Forelimb muscle (tissue), 1 donor: ENCODE results near the gene CENPA. TPM values are rescaled to one million over a fixed set of nuclear protein-coding genes. Genes with fewer than 3 reads are reported as not detected.
"Not testable (repeated sequence)": the region's sequence is repeated elsewhere in the genome, so short reads cannot be mapped to it uniquely, and the experiment has no call there.

Experiments used
- DNase-seq: peaks from one replicate; pipeline ENCODE4 v3.0.0-alpha.2; 2013; ENCODE audit warnings: low read depth
- polyA plus RNA-seq: library from polyadenylated mRNA; unstranded; fragments of 120-200 nt; gene quantifications from one replicate; pipeline ENCODE4 v1.2.1, GENCODE V29; 2013; ENCODE audit not compliant: insufficient read length

The CENPA gene
- polyA plus RNA-seq = 3.5 TPM

DNA sequence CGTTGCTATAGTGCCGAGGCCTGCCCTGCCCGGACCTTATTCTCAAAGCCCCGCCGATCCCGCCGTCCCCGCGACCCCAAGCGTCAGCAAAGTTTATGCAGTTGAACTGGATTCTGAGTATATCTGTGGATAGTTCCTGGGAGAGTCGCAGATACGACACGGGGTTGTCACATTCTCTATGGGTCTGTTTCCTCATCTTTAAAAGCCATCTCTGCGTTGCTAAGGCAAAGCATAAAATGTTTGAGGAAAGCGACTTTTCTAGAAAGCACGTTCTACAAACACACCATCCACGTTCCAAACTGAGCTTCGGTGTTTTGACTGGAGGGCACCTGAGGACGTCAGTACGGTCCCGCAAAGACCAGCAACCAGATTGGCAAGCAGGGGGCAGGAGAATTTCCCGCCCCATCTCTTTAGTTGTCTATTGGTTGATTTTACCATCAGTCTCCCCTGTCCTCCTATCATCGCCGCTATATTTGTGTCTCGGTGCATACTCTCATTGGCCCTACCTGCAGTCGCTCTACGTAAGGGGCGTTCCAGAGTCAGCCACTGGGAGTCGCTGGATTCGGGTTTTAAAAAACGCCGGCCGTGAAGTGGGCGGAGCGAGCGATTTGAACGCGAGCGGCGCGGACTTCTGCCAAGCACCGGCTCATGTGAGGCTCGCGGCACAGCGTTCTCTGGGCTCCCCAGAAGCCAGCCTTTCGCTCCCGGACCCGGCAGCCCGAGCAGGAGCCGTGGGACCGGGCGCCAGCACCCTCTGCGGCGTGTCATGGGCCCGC lies at the start of gene CENPA:
TSS of gene CENPA (plus strand) at position 626 of the 776 bp plus-strand sequence. CDS start at position 767, 141 bp downstream.
- DNase-seq = peak; percentile 99

DNA sequence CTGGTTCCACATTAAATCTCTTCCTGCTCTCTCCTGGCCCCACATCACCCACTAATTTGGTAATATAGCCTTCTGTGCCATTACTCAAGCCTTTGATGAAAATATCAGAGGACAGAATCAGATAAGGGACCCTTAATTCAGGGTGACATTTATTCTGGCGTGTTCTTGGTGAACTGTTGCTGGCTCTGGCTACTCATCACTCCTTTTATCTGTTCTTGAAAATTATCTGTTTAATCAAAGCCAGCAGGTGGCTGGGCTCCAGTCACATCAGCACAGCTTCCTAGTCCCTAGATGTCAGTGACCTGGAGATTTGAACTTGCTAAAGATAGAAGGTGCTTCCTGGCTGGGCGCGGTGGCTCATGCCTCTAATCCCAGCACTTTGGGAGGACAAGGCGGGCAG lies 48.6 kb upstream of the CENPA start:
- no peak for DNase-seq

DNA sequence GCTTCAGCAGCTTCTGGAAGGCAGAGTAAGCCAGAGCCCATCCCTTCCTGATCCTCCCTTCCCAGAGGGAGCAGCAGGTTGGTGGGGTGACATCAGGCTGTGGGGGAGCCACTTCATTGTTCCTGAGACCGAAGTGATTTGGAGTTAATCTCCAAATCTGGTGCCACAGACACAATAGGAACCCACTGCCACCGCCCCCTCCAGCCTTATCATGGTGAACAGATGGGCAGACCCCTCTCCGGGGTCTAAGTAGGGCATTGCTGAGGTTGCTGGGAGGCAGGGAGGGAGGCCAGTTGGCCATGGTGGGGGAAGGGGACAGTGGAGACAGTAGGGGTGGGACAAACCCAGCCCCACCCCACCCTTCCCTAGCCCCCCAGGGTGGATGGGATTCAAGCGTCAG lies 47.4 kb upstream of the CENPA start:
- no peak for DNase-seq

DNA sequence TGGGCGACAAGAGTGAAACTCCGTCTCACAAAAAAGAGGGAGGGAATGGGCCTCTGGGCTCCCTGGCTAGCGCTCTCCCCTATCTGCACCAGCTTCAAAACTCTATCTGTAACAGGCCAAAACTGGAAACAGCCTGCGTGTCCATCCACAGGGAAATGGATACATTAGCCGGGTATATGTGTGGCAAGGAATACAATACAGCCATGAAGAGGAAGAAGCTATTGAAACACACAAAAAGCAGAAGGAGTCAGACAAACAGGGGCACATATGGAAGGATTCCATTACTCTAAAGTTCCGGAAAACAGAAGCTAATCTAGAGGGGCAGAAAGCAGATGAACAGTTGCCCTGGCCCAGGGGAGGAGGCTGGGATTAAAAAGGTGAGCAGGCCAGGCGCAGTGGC lies 46.3 kb upstream of the CENPA start:
- DNase-seq = no peak

DNA sequence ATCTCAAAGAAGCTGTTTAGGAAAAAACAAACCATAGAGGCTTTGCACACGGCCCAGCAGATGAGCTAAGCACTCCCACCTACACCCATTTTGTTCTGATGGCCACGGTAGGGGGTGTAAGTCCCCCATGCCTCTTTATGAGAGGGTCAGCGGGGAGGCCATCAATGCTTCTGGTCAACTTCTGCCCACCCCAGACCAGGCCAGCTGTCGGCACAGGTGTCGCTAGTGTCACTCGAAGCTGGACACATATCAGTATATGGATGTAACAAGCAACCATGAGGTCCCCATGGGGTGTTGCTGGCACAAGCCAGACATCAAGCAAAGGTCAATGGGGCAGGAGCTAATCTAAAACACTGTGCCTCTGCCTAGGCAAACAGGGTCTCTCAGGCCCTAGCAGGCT lies 45.5 kb upstream of the CENPA start:
- DNase-seq = no peak

DNA sequence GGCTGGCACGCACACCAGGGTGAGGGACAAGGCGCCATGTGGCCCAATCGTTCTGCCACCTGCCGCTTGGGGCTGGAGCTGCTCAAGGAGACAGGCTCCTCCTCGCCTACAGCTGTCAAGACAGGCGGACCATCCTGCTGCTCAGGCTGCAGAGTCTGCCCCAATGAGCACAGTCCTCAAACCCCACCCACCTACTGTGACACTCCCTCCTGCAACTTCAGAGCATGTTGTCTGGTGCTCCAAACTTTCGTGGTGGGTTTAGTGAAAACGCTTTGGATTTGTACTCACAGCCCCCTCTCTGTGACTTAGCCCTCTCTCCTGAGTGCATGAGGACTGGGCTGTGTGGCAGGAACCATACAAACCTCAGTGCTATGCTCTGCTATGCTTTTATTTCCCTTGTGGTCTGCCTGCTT lies 45.0 kb upstream of the CENPA start:
- no peak for DNase-seq

DNA sequence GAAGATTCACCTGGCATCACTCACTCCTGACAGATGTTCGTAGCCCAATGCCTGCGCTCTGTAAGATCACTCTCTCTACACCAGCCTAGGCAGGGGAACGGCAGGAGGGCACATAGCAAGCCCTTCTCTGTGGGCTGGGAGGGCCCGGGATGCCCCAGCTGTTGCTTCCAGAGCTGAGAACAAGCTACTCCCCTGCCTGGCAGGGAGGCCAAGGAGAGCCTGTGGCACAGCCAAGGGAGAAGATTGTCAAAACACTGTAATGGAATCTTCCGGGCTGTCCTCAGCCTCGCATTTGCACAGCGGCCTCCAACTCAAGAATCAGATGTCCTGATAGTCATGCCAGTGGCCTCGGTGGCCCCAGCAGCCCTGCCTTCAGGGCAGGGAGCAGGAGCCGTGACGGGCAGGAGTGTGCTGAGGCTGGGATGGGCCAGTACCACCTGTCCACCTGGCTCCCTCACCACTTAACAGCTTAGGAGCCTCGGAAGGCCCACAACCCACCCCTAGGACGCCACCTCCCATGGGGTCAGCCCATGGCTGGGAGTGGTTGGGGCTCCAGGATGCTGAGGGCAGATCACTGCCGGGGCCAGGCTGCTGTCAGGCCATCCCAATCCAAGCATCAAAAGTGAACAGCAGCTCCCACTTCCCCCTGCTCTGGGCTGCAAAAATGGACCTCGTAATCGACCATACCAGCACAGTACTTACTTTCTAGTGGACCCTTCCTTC lies 43.6 kb upstream of the CENPA start:
- DNase-seq = no peak

DNA sequence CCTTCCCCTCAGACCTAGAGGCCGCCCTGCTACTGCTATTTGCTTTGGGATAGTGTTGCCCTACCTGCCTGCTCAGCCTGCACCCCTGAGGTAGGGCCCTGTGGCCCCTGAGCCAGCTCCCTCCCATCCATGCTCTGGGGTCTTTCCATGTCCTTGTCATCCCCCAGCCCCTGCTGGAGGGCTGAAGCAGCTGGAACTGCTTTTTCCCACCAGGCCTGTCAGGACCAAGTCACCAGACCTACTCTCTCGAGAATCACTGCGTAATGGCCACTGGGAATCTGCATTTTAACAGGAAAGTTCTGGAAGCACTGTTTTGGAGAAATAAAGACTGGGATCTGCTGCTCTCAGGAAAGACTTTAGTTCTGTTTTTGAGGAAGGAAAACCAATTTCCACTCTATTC lies 42.0 kb upstream of the CENPA start:
- DNase-seq = no peak

DNA sequence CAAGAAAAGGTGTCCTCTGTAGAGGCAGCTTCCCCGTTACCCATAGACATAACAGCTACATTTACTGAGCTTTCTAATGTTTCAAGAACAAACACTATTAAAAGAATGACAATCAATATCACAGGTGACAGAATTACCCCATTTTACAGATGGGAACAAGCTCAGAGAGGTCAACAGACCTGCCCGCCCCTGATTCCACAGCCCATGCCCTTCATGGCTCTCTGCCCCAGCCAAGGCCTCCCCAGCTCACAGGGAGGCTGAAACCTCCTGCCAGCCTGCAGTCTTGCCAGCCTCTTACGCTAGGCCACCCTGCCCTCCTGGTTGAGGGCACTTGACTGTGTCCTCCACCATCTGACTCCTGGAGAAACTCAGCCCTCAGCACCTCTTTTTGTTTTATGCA lies 40.9 kb upstream of the CENPA start:
- no peak for DNase-seq

DNA sequence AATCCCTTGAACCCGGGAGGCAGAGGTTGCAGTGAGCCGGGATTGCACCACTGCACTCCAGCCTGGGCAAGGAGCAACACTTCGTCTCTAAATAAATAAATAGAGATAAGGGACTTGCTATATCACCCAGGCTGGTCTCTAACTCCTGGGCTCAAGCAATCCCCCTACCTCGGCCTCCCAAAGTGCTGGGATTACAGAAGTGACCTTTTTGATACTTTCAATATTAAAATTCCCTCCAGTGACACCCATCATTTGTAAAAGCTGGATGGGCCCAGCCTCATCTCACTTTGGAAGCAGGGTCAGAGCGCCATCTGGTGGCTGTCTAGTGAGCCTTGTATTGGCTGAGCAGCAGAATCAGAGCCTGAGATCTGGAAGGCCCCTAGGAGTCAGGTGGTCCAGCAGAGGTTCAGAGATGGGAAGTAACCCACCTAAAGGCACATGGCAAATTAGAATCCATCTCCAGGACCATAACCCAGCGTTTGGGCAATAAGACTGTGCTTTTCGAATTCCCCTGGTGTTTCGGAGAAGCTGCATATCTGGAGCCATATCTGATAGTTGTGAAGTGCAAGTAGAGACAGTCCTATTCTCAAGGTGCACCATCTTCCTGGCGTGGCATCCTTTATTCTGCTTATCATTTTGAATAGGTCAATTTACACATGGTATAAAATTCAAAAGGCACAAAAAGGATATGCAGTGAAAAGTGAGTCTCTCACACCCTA lies 40.1 kb upstream of the CENPA start:
- DNase-seq = peak; percentile 41

DNA sequence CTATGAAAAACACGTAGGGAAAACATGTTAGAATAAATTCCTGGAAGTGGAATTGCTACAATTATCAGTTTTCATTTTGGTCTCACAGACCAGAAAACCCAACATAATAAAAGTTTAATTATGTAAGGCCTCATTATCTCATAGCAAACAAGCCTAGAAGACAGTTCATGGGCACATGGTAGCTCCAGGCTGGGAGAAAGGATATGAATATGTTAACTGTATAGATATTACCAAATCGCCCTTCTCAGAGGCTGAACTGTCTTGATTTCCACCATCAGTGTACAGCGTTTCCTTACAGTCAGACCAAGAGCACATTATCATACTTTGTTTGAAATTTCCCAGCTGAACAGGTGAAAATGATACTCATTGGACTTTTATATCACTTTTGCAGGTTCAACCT lies 38.9 kb upstream of the CENPA start:
- DNase-seq = no peak

DNA sequence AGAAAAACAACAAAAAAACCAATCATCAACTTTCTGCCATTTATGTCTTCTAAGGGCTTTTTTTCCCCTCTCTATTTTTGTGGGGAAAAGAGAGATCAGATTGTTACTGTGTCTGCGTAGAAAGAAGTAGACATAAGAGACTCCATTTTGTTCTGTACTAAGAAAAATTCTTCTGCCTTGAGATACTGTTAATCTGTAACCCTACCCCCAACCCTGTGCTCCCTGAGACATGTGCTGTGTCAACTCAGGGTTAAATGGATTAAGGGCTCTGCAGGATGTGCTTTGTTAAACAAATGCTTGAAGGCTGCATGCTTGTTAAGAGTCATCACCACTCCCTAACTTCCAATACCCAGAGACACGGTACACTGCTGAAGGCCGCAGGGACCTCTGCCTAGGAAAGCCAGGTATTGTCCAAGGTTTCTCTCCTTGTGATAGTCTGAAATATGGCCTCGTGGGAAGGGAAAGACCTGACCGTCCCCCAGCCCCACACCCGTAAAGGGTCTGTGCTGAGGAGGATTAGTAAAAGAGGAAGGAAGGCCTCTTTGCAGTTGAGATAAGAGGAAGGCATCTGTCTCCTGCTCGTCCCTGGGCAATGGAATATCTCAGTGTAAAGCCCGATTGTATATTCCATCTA lies 36.0 kb upstream of the CENPA start:
- DNase-seq = not testable (repeated sequence)

DNA sequence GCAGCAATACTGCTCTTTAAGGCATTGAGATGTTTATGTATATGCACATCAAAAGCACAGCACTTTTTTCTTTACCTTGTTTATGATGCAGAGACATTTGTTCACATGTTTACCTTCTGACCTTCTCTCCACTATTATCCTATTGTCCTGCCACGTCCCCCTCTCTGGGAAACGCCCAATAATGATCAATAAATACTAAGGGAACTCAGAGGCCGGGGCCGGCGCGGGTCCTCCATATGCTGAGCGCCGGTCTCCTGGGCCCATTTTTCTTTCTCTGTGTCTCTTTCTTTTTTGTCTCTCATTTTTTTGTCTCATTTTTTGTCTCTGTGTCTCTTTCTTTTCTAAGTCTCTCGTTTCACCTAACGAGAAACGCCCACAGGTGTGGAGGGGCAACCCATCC lies 35.4 kb upstream of the CENPA start:
- not testable (repeated sequence) for DNase-seq

DNA sequence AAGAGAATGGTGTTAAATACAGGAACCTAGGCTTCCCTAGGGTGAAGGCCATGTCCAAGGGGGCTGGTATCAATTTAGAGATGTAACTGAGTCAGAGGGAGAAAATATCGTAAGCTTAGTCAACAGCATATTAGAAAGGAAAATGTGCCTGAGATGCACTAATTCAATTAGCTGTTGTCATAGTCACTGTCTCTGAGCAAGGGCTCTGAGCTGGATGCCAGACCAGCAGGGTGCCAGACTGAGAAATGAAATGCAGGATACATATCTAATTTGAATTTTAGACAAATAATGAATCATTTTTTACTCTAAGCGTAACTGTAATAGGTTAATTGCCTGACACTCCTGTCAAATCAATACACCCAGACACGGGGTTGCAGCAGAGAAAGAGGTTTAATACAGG lies 33.2 kb upstream of the CENPA start:
- DNase-seq = no peak

DNA sequence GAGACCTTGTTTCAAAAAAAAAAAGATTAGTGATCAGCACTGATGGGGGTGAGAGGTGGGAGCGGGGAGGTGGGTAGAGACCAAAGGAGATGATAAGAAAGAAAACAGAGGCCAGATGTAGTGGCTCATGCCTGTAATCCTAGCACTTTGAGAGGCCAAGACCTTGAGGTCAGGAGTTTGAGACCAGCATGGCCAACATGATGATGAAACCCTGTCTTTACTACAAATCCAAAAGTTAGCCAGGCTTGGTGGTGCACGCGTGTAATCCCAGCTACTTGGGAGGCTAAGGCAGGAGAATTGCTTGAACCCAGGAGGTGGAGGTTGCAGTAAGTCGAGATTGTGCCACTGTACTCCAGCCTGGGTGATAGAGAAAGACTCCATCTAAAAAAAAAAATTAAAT lies 31.3 kb upstream of the CENPA start:
- DNase-seq = no peak

DNA sequence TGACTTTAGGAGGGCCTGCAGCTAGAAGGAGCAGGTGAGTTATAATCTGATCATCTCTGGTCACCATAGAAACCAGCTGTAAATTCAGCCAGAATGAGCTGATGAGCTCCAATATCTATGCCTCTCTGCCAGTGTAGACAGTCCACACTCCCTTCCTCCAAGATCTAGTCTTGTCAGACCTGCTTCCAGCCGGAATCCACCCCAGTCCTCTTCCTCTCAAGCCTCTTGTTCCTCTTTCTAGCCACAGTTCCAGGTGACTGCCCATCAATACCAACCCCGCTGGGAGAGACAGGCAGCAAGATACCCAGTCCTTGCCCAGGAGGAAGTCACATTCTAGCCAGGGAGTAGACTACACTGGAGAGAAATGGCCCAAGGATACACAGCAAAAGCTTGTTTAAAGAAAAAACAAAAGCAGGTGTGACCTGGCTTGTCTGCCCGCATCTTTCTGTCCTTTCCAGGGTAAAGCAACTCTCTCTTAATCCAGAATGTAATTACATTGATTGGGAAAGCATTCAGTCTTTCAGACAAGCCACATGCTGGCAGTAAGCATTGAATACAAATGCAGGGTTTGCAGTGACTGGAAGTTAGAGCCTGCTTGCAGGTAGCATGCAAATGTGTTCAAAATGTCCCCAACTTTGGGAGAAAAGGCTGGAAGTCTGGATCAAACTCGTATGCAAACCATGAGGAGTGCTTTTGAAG lies 30.7 kb upstream of the CENPA start:
- DNase-seq = no peak

DNA sequence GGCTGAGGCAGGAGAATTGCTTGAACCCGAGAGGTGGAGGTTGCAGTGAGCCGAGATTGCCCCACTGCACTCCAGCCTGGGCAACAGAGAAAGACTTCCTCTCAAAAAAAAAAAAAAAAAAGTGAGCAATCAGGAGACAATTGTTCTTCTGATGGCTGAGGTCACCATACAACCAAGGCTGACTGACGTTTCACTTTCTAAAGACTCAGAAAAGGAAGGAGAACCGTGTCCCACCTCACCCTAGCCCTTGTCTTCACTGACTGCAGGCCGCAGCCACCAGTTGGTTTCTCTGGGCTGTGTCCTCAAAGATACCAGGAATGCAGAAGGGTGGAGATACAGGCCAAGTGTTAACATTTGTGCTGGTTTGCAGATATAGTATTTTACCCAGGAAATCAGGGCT lies 29.5 kb upstream of the CENPA start:
- DNase-seq = no peak

DNA sequence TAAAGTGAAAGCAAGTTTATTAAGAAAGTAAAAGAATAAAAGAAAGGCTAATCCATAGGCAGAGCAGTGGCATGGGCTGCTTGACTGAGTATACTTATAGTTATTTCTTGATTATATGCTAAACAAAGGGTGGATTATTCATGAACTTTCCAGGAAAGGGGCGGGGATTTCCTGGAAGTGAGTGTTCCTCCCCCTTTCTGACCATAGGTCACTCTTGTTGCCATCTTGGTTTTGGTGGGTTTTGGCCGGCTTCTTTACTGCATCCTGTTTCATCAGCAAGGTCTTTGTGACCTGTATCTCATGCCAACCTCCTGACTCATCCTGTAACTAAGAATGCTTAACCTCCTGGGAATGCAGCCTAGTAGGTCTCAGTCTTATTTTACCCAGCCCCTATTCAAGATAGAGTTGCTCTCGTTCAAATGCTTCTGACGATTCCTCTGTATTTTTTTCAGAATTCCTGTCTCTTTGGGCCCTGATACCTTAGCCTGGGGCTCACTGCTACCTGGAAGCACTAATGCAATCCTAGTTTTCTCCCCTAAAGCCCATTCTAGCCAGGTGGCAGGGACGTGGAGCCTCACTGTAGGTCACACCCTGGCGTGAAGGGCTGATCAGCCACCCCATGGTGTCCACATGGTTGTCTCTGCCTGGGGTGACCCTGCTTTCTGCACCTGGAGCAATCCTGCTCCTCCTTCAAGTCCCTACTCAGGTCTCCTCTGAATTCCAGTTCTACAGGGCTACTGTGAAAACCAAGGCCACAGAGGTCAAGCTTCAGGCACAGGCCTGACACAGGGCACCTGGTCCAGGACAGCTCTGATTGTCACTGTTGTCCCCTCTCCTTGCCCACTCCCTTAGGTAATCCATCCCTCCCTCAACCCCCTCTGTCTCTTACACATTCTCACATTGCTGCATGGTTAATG lies 27.7 kb upstream of the CENPA start:
- no peak for DNase-seq

DNA sequence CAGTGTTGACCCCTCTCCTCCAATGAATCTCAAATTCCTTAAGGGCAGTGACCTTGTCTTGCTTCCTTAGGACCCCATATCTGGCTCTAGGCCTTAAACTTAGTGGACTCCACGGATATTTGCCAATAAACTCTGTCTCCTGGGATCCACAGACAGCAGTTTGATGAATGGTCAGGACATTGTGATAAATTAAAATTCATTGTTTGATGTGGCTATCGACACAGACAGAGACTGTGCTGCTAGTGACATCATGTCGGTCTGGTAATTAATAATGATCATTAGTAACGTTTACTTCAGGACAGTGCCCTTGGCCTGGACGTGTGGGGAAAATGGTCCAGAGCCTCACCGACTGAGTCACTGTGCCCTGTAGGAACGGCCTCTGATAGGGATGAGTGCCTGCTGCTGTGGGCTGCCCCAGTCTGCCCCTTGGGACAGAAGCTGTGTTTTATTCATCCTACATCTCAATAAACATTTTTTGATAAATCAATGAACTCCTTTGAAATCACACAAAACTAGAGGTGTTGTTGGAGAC lies 27.0 kb upstream of the CENPA start:
- DNase-seq = no peak

DNA sequence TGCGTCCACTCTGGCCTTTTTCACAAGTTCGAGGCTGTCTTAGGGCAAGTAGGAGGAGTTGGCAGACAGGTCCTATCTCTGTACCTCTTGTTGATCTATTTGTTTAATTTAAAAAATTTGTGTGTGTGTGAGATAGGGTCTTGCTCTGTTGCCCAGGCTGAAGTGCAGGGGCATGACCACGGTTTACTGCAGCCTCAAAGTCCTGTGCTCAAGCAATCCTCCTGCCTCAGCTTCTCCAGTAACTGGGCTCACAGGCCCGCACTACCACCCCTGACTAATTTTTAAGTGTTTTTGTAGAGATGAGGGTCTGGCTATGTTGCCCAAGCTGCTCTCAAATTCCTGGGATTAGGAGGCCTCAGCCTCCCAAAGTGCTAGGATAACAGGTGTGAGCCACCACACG lies 26.0 kb upstream of the CENPA start:
- no peak for DNase-seq
